ENCODE results near the gene LCN2.

GRCh38 chr9:128106181-128106939 is 42.9 kb upstream of the LCN2 start:
- TF ChIP-seq GATA3 (IDR thresholded peaks at IDR 0.05; ENCODE audit: low read depth, low read length): no peak
- TF ChIP-seq GATA2 (IDR thresholded peaks at IDR 0.05; ENCODE audit: low read depth, low read length): no peak

Measured in SH-SY5Y (cell line).